ENCODE results near the gene HOXB9. TPM values are rescaled to one million over a fixed set of nuclear protein-coding genes. Genes with fewer than 3 reads are reported as not detected.
A peak's percentile ranks its signal among the peaks of the same experiment; 100 is the strongest.

HOXB9 gene
- total and polyA plus RNA-seq, 3 donors from 2014 or later, result 0.31 to 0.94 (median 0.76) TPM

DNA sequence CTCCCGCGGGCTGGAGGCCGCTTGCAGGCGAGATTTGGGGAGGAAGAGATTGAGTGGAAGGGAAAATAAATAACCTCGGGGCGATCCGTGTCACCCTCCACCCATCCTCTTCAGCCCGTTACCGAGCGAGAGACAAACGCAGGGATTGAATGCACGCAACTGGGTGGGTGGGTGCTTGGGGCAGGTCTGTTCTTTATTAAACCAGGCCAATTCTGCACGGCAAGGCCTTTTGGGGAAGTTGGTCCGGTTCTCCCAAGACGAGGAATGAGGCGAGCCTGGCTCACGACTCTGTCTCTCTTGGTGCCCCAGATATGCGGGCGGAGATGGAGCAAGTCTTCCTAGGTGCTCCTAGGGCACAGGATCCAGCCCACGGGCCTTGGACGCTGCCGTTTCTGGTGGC is 14.9 kb downstream of the HOXB9 start:
- H3K27me3 ChIP-seq, result peaks cover 2% of the 10 kb centered on the region
- H3K4me1 ChIP-seq, result peaks cover 10% of the 10 kb centered on the region
- intact Hi-C loops (cut with DNase I; ENCODE audit: low total_unique reads), result no loop called here

DNA sequence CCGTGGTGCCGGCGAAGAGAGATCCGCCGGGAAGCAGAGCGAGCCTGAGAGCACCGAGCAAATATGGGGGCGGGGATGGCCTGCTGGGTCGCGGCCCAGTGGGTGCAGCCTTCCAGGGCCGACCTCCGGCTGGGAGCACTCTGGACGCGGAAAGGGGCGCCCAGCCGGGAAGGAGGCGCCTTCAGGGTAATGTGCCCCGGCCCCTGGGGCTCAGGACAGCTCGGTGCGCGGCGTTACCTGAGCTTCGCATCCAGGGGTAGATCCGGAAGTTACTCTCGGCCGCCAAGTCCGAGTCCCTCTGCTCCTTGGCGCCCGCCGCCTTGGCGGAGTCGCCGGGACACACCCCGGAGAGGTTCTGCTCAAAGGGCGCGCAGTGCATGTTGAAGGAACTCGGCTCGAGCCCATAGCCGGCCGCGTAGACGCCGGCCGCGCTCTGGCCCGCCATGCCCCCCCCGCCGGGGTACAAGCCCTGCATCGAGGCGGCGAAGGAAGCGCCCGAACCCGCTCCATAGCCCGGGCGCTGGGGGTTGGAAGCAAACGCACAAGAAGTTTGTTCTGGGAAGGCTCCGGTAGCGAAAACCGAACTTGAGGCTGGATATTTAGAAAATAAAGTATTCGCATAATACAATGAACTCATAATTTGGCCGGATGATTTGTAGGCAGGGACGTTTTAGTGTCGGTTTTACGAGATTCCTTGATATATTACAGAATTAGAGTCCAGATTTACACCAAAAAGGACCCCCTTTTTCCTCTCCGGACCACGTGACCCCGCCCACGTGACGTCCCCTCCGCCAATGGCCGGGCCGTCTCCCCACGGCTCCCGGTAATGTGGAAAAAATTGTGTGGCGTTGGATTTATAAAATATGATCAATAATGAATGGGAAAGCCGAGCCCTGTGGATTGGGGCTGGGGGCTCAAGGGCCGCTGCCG is 15.6 kb downstream of the HOXB9 start, which contains the start of gene HOXB7:
Gene HOXB7 (minus strand): TSS at position 736 of the 930 bp plus-strand sequence. CDS start 99 bp downstream, at position 637.
- H3K4me3 ChIP-seq, result peak within 1 kb of the TSS; percentile 47 to 64
- H3K27me3 ChIP-seq, result no peaks in the 10 kb centered on the region
- H3K9me3 ChIP-seq, result no peaks in the 10 kb centered on the region
- no peak for TF ChIP-seq POLR2A (IDR thresholded peaks at IDR 0.05)
- TF ChIP-seq, protein P1, sequence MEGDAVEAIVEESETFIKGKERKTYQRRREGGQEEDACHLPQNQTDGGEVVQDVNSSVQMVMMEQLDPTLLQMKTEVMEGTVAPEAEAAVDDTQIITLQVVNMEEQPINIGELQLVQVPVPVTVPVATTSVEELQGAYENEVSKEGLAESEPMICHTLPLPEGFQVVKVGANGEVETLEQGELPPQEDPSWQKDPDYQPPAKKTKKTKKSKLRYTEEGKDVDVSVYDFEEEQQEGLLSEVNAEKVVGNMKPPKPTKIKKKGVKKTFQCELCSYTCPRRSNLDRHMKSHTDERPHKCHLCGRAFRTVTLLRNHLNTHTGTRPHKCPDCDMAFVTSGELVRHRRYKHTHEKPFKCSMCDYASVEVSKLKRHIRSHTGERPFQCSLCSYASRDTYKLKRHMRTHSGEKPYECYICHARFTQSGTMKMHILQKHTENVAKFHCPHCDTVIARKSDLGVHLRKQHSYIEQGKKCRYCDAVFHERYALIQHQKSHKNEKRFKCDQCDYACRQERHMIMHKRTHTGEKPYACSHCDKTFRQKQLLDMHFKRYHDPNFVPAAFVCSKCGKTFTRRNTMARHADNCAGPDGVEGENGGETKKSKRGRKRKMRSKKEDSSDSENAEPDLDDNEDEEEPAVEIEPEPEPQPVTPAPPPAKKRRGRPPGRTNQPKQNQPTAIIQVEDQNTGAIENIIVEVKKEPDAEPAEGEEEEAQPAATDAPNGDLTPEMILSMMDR (IDR thresholded peaks at IDR 0.05), result no peak
- H3K27ac ChIP-seq, result peak within 1 kb of the TSS in 1 of 2 donors; percentile 41
- peaks cover 10% of the 10 kb centered on the region for H3K4me1 ChIP-seq
- peak; percentile 68 for DNase-seq
- WGBS, 2 donors, result 2 to 3% methylated on average over 46 to 63 of the region's 79 CpGs
- intact Hi-C loops (cut with DNase I; ENCODE audit: low total_unique reads), result no loop called here
- H3K36me3 ChIP-seq (ENCODE audit: low read depth, missing control alignments), result no peaks in the 10 kb centered on the region

More for the DNA sequence above, 14.9 kb downstream of the HOXB9 start:
- TF ChIP-seq, protein P1 (IDR thresholded peaks at IDR 0.05), result no peak
- TF ChIP-seq POLR2A (IDR thresholded peaks at IDR 0.05), result no peak
- H3K27ac ChIP-seq, result peak overlapping the region in 1 of 2 donors; percentile 41
- H3K36me3 ChIP-seq (ENCODE audit: low read depth, missing control alignments), result no peaks in the 10 kb centered on the region
- peak overlapping the region; percentile 47 to 64 for H3K4me3 ChIP-seq
- no peak for DNase-seq
- H3K9me3 ChIP-seq, result no peaks in the 10 kb centered on the region
- WGBS, 2 donors, result 3 to 4% methylated on average over 22 of the region's 22 CpGs

DNA sequence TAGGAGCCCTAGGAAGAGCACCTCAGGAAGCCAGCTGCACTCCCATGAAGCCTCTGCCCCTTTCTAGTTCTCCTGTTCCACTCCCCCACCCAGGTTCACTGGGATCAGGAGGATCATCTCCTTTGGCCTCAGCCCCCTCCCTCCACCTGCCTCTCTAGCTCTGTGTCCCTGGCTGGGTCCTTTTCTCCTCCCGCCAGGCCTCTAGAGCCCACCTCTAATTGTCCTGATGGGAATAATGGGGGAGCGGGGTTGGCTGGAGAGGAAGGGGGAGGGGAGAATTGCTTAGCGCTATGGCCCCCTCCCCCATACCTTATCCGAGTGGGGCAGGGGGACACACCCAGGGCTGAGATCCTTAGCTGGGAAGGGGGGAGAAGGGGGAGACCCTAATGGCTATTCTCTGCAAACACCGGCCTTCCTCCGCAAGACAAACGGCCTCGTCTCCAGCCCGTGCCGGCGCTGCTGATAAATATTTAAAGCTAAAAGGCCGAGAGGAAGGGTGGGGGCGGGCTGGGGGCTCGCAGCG is 16.3 kb downstream of the HOXB9 start:
- Histone ChIP-seq H3K36me3 (ENCODE audit: low read depth, missing control alignments) (no peaks in the 10 kb centered on the region), H3K27me3 (no peaks in the 10 kb centered on the region), H3K4me3 (peak overlapping the region; percentile 47 to 64), H3K27ac (no peak overlapping the region), H3K9me3 (no peaks in the 10 kb centered on the region), H3K4me1 (peaks cover 10% of the 10 kb centered on the region)
- DNase-seq, result no peak
- no peak for TF ChIP-seq POLR2A (IDR thresholded peaks at IDR 0.05)
- TF ChIP-seq, protein P1 (IDR thresholded peaks at IDR 0.05), result no peak
- intact Hi-C loops (cut with DNase I; ENCODE audit: low total_unique reads), result no loop called here
- WGBS, 2 donors, result 2 to 6% methylated on average over 8 to 15 of the region's 15 CpGs

- Histone ChIP-seq H3K27me3 (no peaks in the 10 kb centered on the region), H3K27ac (no peak overlapping the region), H3K9me3 (no peaks in the 10 kb centered on the region), H3K4me1 (peaks cover 10% of the 10 kb centered on the region), H3K4me3 (no peak overlapping the region), H3K36me3 (ENCODE audit: low read depth, missing control alignments) (no peaks in the 10 kb centered on the region)
- TF ChIP-seq, protein P1 (IDR thresholded peaks at IDR 0.05), result no peak
- TF ChIP-seq POLR2A (IDR thresholded peaks at IDR 0.05), result no peak
- no peak for DNase-seq
- intact Hi-C loops (cut with DNase I; ENCODE audit: low total_unique reads), result no loop called here
Observed at GRCh38 chr17:48609033-48609432, 17.1 kb downstream of the HOXB9 start.

Measured in testis (tissue), 3 donors.